ENCODE data around the gene ULBP2. TPM values are rescaled to one million over a fixed set of nuclear protein-coding genes. Genes with fewer than 3 reads are reported as not detected.
"Not testable (repeated sequence)": the region's sequence is repeated elsewhere in the genome, so short reads cannot be mapped to it uniquely, and the experiment has no call there.

The ULBP2 gene
- total RNA-seq, 2 experiments from 2014 or later = 0.90 to 1.2 TPM

- POLR2A ChIA-PET = no interaction called here
- H3K9me3 Mint-ChIP-seq = peaks cover 7% of the 10 kb centered on the region
- no peaks in the 10 kb centered on the region for H3K36me3 Mint-ChIP-seq
- H3K4me3 Mint-ChIP-seq = no peak overlapping the region
- H3K27ac Mint-ChIP-seq = no peak overlapping the region
- DNase-seq = no peak
- no peaks in the 10 kb centered on the region for H3K4me1 Mint-ChIP-seq (ENCODE audit: low read depth)
- CTCF ChIA-PET = interaction anchor here (0.9 kb wide), 1 partner anchor 9 kb away, joined by 3 read pairs; no protein-coding TSS in a partner anchor
- intact Hi-C loops (cut with micrococcal nuclease) = no loop called here
- peaks cover 10% of the 10 kb centered on the region for H3K27me3 Mint-ChIP-seq
These were observed 28.1 kb upstream of the ULBP2 start for GRCh38 chr6:149913540-149914240.

GRCh38 chr6:149915970-149916865 is 25.6 kb upstream of the ULBP2 start:
- Mint-ChIP-seq H3K27me3 (peaks cover 24% of the 10 kb centered on the region), H3K9me3 (no peaks in the 10 kb centered on the region), H3K4me1 (ENCODE audit: low read depth) (no peaks in the 10 kb centered on the region), H3K4me3 (no peak overlapping the region), H3K36me3 (no peaks in the 10 kb centered on the region), H3K27ac (no peak overlapping the region)
- intact Hi-C loops (cut with micrococcal nuclease) = no loop called here
- DNase-seq = no peak
- ChIA-PET CTCF (no interaction called here), POLR2A (no interaction called here)

- no peak overlapping the region for H3K27ac Mint-ChIP-seq
These were observed 24.1 kb upstream of the ULBP2 start for GRCh38 chr6:149917679-149918078.

GRCh38 chr6:149918151-149918905 is 23.5 kb upstream of the ULBP2 start:
- Mint-ChIP-seq H3K4me1 (ENCODE audit: low read depth) (peaks cover 13% of the 10 kb centered on the region), H3K9me3 (no peaks in the 10 kb centered on the region), H3K36me3 (no peaks in the 10 kb centered on the region), H3K27ac (no peak overlapping the region), H3K4me3 (no peak overlapping the region), H3K27me3 (peaks cover 34% of the 10 kb centered on the region)
- DNase-seq = no peak
- intact Hi-C loops (cut with micrococcal nuclease) = no loop called here
- CTCF ChIA-PET = no interaction called here
- POLR2A ChIA-PET = no interaction called here

More at GRCh38 chr6:149917679-149918078, 24.1 kb upstream of the ULBP2 start:
- Mint-ChIP-seq H3K9me3 (no peaks in the 10 kb centered on the region), H3K27me3 (peaks cover 33% of the 10 kb centered on the region), H3K4me1 (ENCODE audit: low read depth) (peaks cover 6% of the 10 kb centered on the region), H3K36me3 (no peaks in the 10 kb centered on the region), H3K4me3 (no peak overlapping the region)
- CTCF ChIA-PET = no interaction called here
- POLR2A ChIA-PET = no interaction called here
- DNase-seq = no peak
- intact Hi-C loops (cut with micrococcal nuclease) = no loop called here

- H3K36me3 Mint-ChIP-seq; H3K27ac Mint-ChIP-seq; H3K9me3 Mint-ChIP-seq; POLR2A ChIA-PET; DNase-seq; H3K4me3 Mint-ChIP-seq; intact Hi-C loops (cut with micrococcal nuclease); CTCF ChIA-PET: not testable (repeated sequence)
- Mint-ChIP-seq H3K27me3 (peaks cover 38% of the 10 kb centered on the region), H3K4me1 (ENCODE audit: low read depth) (peaks cover 18% of the 10 kb centered on the region)
These were observed 22.5 kb upstream of the ULBP2 start for GRCh38 chr6:149919126-149919833.

- no peak overlapping the region for H3K4me3 Mint-ChIP-seq
- H3K4me1 Mint-ChIP-seq (ENCODE audit: low read depth) = peaks cover 19% of the 10 kb centered on the region
- no peaks in the 10 kb centered on the region for H3K9me3 Mint-ChIP-seq
- ChIA-PET CTCF (interaction anchor here (0.6 kb wide), 1 partner anchor 1402 kb away, joined by 3 read pairs; no protein-coding TSS in a partner anchor), POLR2A (no interaction called here)
- peaks cover 44% of the 10 kb centered on the region for H3K27me3 Mint-ChIP-seq
- no peak overlapping the region for H3K27ac Mint-ChIP-seq
- no peaks in the 10 kb centered on the region for H3K36me3 Mint-ChIP-seq
- no peak for DNase-seq
- intact Hi-C loops (cut with micrococcal nuclease) = loop anchor here (5.0 kb wide), 2 partner anchors 203 to 373 kb away; partner anchors contain the start of genes LATS1 and PPIL4
These were observed 22.0 kb upstream of the ULBP2 start for GRCh38 chr6:149919834-149920225.

GRCh38 chr6:149921361-149921760 is 20.5 kb upstream of the ULBP2 start:
- POLR2A ChIA-PET = no interaction called here
- no peaks in the 10 kb centered on the region for H3K36me3 Mint-ChIP-seq
- H3K27me3 Mint-ChIP-seq = peaks cover 54% of the 10 kb centered on the region
- H3K9me3 Mint-ChIP-seq = no peaks in the 10 kb centered on the region
- peaks cover 24% of the 10 kb centered on the region for H3K4me1 Mint-ChIP-seq (ENCODE audit: low read depth)
- CTCF ChIA-PET = interaction anchor here (1.0 kb wide), 1 partner anchor 81 kb away, joined by 3 read pairs; no protein-coding TSS in a partner anchor
- no peak for DNase-seq
- no peak overlapping the region for H3K27ac Mint-ChIP-seq
- intact Hi-C loops (cut with micrococcal nuclease) = loop anchor here (5.0 kb wide), 2 partner anchors 204 to 374 kb away; partner anchors contain the start of genes LATS1 and PPIL4
- no peak overlapping the region for H3K4me3 Mint-ChIP-seq

- peaks cover 58% of the 10 kb centered on the region for H3K27me3 Mint-ChIP-seq
- intact Hi-C loops (cut with micrococcal nuclease) = loop anchor here (5.0 kb wide), 2 partner anchors 205 to 375 kb away; partner anchors contain the start of genes LATS1 and PPIL4
- H3K27ac Mint-ChIP-seq, POLR2A ChIA-PET, DNase-seq, CTCF ChIA-PET, H3K36me3 Mint-ChIP-seq, H3K9me3 Mint-ChIP-seq: not testable (repeated sequence)
- H3K4me1 Mint-ChIP-seq (ENCODE audit: low read depth) = peaks cover 26% of the 10 kb centered on the region
- H3K4me3 Mint-ChIP-seq = peak overlapping the region; percentile 4
These were observed 19.7 kb upstream of the ULBP2 start for GRCh38 chr6:149922091-149922490.

GRCh38 chr6:149922642-149923326 is 19.0 kb upstream of the ULBP2 start, which contains the start of gene RAET1G:
TSS of gene RAET1G (minus strand) at chr6:149923121. CDS start at chr6:149923010, 111 bp downstream.
- ChIA-PET CTCF (no interaction called here), POLR2A (no interaction called here)
- peak within 1 kb of the TSS; percentile 75 for H3K4me3 Mint-ChIP-seq
- intact Hi-C loops (cut with micrococcal nuclease) = loop anchor here (5.0 kb wide), 2 partner anchors 205 to 375 kb away; partner anchors contain the start of genes LATS1 and PPIL4
- H3K36me3 Mint-ChIP-seq = no peaks in the 10 kb centered on the region
- peak; percentile 91 for DNase-seq
- peaks cover 26% of the 10 kb centered on the region for H3K4me1 Mint-ChIP-seq (ENCODE audit: low read depth)
- H3K27ac Mint-ChIP-seq = no peak within 1 kb of the TSS
- H3K27me3 Mint-ChIP-seq = peaks cover 64% of the 10 kb centered on the region
- no peaks in the 10 kb centered on the region for H3K9me3 Mint-ChIP-seq

- Mint-ChIP-seq H3K9me3 (no peaks in the 10 kb centered on the region), H3K27ac (no peak overlapping the region), H3K4me3 (peak overlapping the region; percentile 75), H3K36me3 (no peaks in the 10 kb centered on the region), H3K4me1 (ENCODE audit: low read depth) (peaks cover 26% of the 10 kb centered on the region), H3K27me3 (peaks cover 71% of the 10 kb centered on the region)
- ChIA-PET CTCF (interaction anchor here (1.1 to 2.5 kb wide), 3 partner anchors 87 to 96 kb away, joined by 3 to 30 read pairs (median 4); no protein-coding TSS in a partner anchor), POLR2A (no interaction called here)
- intact Hi-C loops (cut with micrococcal nuclease) = loop anchor here (5.0 kb wide), 2 partner anchors 206 to 376 kb away; partner anchors contain the start of genes LATS1 and PPIL4
- no peak for DNase-seq
These were observed 18.4 kb upstream of the ULBP2 start for GRCh38 chr6:149923327-149923986.
